GM20431 (cell line): ENCODE data around the gene PACS1.

ENCODE experiments used
- in situ Hi-C: fragments of 300-500 bp; cut with MseI, MboI; formaldehyde crosslinking; loops from one replicate; pipeline ENCODE4 v1.15.0; 2020; ENCODE audit warnings: low sequenced_read_pairs; ENCODE audit not compliant: unreplicated experiment

PACS1 gene

GRCh38 chr11:66130978-66131377 lies 60.9 kb downstream of the PACS1 start:
- in situ Hi-C loops: loop anchor here (5.0 kb wide), 1 partner anchor 64 kb away; no protein-coding TSS in a partner anchor

GRCh38 chr11:66131937-66132632 lies 62.0 kb downstream of the PACS1 start:
- in situ Hi-C loops: loop anchor here (5.0 kb wide), 1 partner anchor 65 kb away; no protein-coding TSS in a partner anchor

GRCh38 chr11:66133216-66133775 lies 63.2 kb downstream of the PACS1 start:
- in situ Hi-C loops: loop anchor here (5.0 kb wide), 1 partner anchor 66 kb away; no protein-coding TSS in a partner anchor

GRCh38 chr11:66136752-66137123 lies 66.7 kb downstream of the PACS1 start:
- in situ Hi-C loops: no loop called here

GRCh38 chr11:66139817-66140404 lies 69.8 kb downstream of the PACS1 start:
- in situ Hi-C loops: no loop called here

- in situ Hi-C loops: no loop called here
These were observed 72.5 kb downstream of the PACS1 start for GRCh38 chr11:66142370-66143263.

GRCh38 chr11:66143264-66143566 lies 73.1 kb downstream of the PACS1 start:
- in situ Hi-C loops: no loop called here

GRCh38 chr11:66143996-66144678 lies 74.1 kb downstream of the PACS1 start:
- in situ Hi-C loops: no loop called here

GRCh38 chr11:66146074-66146473 lies 76.0 kb downstream of the PACS1 start:
- in situ Hi-C loops: no loop called here

GRCh38 chr11:66146940-66147339 lies 76.9 kb downstream of the PACS1 start:
- in situ Hi-C loops: no loop called here

- in situ Hi-C loops: no loop called here
These were observed 80.1 kb downstream of the PACS1 start for GRCh38 chr11:66150140-66150539.

GRCh38 chr11:66150725-66151124 lies 80.7 kb downstream of the PACS1 start:
- in situ Hi-C loops: no loop called here

GRCh38 chr11:66151273-66151672 lies 81.2 kb downstream of the PACS1 start:
- in situ Hi-C loops: no loop called here

- in situ Hi-C loops: no loop called here
These were observed 84.0 kb downstream of the PACS1 start for GRCh38 chr11:66154109-66154508.

- in situ Hi-C loops: no loop called here
These were observed 85.5 kb downstream of the PACS1 start for GRCh38 chr11:66155387-66156073.

GRCh38 chr11:66157182-66157864 lies 87.3 kb downstream of the PACS1 start:
- in situ Hi-C loops: no loop called here

GRCh38 chr11:66158156-66158555 lies 88.1 kb downstream of the PACS1 start:
- in situ Hi-C loops: no loop called here

GRCh38 chr11:66159324-66159984 lies 89.4 kb downstream of the PACS1 start:
- in situ Hi-C loops: no loop called here
